ENCODE results near the gene SAXO2. TPM values are rescaled to one million over a fixed set of nuclear protein-coding genes. Genes with fewer than 3 reads are reported as not detected.
"Not testable (repeated sequence)": the region's sequence is repeated elsewhere in the genome, so short reads cannot be mapped to it uniquely, and the experiment has no call there.

SAXO2 gene
- total RNA-seq, 1 donor from 2014 or later = 1.8 TPM

DNA sequence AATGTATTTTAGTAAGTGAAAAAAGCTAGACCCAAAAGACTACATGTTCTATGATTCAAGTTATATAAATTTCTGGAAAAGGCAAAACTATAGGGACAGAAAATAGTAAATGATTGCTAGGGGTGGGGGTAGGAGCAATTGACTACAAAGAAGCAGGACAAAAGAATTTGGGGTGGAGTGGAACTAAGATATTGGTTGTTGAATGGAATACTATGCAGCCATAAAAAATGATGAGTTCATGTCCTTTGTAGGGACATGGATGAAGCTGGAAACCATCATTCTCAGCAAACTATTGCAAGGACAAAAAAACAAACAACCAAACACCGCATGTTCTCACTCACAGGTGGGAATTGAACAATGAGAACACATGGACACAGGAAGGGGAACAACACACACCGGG is 25.6 kb downstream of the SAXO2 start:
- DNase-seq = not testable (repeated sequence)

DNA sequence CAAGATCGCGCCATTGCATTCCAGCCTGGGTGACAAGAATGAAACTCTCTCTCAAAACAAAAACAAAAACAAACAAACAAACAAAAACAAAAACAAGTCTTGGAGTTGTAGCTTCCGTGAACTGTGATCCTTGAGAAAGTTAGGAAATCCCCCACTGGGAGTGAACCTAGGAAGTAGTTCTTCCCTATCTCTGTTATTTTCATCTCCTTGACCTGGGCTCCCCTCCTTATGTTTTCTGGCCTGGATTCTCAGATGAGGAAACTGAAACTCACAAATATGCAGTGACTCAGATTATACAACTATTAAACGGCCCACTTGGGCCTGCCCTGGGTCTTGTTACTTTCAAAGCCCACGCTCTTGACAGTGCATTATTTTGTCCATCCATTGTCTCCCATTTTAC is 29.7 kb downstream of the SAXO2 start:
- DNase-seq = no peak

DNA sequence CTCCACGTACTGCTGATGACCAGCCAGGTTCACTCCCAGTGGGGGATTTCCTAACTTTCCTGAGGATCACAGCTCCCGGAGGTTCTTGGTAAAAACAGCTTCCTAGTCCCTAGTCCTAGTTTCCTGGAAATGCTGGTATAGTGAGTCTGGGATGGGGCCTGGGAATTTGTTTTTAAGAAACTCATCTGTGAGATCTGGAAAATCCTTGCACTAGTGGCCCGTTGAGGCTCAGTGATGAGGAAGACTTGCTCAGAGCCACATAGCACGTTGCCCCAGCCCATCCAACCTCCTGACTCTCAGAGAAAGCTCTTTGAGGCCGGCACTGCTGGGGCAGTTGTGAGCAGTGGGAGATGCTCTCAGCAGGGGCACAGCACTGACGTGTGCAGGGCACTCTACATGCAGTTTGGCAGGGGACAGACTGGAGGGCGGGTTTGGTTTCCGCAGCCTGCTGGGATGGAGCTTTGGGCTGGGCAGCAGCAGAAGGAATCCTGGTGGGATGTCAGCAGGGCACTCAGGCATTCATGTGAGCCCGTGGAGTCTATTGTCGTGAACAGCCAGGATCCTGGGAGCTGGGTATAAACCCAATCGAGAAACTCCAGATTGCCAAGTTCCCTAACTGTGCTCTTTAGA is 31.6 kb downstream of the SAXO2 start:
- DNase-seq = no peak

DNA sequence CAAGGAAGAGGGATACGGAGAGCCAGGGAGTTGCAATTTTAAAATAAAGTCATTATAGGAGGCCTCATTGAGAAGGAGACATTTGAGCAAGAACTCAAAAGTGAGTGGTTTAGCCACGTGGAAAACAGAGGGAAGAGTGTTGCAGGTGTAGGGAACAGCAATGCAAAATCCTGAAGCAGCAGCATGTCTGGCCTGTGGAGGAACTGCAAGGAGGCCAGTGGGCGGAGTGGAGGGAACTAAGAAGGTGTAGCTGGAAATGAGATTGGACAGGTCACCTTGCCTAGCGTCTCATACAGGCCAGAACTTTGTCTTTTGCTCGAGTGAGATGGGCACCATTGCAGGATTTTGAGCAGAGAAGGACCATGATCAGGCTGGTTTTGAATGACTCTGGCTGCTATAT is 34.9 kb downstream of the SAXO2 start:
- no peak for DNase-seq

DNA sequence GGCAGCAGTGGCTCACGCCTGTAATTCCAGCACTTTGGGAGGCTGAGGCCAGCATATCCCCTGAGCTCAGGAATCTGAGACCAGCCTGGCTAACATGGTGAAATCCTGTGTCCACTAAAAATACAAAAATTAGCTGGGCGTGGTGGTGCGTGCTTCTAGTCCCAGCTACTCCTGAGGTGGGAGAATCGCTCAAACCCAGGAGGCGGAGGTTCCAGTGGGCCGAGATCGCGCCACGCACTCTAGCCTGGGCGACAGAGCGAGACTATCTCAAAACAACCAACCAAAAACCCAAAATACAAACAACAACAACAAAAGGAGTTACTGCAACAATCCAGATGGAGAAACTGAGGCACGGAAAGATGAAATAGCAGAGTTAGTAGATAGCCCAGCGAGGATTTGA is 35.4 kb downstream of the SAXO2 start:
- no peak for DNase-seq

DNA sequence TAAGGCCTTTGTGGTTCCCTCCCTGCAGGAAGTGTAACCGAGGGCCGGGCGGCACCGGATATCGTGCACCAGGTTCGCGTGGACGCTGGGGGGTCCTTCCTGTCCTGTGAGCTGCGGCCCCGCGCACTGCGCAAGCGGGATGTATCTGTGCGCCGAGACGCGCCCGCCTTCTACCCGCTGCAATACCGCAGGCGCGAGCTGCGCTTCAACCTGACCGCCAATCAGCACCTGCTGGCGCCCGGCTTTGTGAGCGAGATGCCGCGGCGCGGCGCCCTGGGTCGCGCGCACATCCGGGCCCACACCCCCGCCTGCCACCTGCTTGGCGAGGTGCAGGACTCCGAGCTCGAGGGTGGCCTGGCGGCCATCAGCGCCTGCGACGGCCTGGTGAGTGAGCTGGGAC is 35.9 kb downstream of the SAXO2 start:
- peak; percentile 4 for DNase-seq

DNA sequence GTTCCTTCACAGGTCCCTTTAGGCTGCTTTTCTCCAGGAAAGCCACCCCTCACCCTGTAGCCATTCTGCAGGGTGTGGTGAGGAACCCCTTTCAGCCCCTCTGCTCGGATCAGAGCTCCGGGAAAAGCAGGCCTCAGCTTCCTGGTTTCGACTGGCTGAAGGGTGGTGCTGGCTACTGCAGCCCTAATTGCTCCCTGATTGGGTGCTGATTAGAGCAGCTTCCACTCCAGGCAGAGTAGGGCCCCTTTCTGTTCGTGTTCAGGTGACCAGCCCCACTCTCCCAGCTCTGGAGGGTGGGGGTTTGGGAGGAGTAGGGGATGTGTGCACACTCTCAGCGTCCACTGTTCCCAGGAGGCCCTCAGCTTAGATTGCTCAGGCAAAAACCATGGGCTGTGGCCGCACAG is 36.9 kb downstream of the SAXO2 start:
- DNase-seq = not testable (repeated sequence)

DNA sequence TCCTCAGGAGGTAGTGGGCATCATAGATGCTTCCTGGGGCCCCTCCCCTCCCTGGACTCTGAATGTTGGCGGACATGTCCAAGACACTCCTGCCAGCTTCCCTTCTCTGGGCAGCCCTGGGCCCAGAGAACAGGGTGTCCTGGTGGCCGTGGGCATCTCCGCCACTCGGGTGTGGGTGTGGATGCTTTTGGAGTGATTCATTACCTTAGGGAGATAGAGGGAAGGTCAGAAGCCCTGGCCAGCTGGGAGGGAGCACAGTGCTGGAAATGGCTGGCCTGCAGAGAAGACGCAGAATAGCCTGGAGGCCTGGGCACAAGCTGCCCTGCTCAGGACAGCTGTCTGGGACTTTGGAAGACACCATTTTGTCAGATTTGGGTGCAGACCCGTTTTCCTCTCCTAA is 37.7 kb downstream of the SAXO2 start:
- not testable (repeated sequence) for DNase-seq

DNA sequence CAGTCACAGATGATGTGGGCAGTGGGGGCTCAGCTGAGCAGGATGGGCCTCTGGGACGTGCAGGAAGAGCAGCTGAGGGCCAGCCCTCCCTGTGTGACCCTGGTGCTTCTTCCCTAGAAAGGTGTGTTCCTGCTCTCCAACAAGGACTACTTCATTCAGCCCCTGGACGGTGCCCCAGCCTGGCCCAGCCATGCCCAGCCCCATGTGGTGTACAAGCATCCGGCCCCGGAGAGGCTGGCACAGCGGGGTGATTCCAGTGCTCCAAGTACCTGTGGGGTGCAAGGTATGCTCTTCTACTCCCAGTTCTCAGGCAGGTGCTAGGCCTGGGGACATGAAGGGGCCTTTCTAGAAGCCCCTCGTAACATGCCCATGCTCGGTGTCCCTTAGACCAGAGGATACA is 38.3 kb downstream of the SAXO2 start:
- DNase-seq = no peak

DNA sequence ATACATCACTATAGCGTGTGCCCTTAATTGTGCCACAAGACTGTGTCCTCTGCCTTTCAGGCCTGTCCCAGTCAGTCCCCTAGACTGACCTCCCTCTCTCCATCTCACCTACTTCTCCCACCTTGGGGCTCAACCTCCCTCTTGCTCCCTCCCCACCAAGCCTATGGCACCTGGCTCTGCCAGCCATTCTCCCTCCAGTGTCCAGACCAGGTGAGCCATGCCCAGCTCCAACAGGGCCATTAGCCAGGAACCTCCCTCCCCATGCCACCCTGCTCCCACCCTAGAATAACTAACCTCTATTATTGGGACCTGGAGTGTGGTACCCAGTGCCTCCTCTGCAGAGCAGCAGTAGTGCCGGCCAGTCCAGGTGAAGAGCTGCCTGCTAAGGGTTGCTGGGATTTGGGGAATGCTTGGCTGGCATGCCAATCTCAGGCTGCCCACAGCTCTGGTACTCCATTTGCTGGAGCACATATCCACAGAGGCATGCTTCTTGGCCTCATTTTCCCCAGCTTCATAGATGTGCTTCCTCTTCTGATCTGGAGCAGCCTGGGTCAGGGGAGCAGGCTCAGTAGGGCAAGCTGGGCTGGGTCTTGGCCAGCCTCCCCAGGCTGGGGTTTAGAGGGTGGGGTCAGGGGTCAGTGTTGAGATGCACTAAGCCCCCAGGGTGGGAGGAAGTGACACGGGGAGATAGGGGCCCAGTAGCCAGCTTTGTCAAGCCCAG is 38.8 kb downstream of the SAXO2 start:
- DNase-seq = no peak

DNA sequence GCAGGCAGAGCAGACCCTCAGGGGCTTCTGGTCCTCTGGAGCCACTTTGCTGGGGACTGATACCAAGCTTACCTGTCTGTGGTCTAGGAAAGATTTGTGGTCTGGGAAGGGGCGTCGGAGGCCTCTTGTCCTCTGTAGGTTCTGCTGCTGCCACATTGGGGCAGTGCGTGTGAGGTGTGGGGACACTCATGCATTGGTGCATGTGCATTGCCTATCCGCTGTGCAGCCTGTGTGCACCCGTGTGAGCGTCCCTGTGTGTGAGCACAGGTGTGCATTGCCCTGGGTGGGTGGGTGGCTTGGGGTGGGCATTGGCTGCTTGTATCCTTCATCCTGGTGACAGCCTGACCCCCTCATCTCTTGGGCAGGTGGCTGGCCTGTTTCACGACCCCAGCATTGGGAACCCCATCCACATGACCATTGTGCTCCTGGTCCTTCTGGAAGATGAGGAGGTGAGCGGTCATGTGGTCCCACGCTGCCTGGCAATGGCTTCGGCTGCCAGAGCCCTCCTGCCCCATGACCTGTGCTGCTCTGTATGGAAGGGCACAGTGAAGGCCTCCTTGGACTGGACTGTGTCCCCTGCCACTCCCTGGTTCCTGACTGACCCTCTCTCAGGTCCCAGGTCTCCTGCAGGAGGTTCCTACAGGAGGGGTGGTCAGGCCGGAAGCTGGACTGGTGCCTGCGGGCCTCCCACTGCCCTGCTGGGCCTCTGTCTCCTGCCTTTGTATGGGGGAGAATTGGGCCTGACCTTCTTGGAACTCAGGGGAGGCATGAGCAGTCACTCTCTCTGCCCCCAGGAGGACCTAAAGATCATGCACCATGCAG is 41.5 kb downstream of the SAXO2 start:
- DNase-seq = no peak

DNA sequence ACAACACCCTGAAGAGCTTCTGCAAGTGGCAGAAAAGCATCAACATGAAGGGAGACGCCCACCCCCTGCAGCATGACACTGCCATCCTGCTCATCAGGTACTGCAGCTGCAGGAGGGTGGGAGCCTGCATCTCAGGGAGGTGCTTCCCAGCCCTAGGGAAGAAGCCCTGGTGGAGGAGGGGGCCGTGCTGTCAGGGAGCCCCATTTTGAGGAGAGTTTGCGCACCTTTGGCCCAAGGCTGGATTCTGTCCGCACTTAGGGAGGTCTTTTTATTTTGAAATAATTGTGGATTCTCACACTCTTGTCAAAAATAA is 42.1 kb downstream of the SAXO2 start:
- DNase-seq = no peak

DNA sequence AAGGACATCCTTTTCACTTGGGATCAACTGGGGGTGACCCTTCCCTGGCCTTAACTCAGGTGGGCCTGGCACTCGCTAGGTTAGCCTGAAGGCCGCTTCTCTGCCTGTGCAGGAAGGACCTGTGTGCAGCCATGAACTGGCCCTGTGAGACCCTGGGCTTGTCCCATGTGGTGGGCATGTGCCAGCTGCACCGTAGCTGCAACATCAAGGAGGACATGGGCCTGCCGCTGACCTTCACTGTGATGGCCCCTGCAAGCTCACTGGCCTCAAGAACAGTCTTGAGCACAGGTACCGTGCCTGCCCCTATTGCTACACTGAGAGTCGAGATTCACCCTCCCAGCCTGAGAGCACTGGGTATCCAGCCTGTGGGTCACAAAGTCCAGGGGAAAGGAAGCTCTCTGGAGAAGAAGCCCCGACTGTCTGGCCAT is 43.0 kb downstream of the SAXO2 start:
- no peak for DNase-seq

DNA sequence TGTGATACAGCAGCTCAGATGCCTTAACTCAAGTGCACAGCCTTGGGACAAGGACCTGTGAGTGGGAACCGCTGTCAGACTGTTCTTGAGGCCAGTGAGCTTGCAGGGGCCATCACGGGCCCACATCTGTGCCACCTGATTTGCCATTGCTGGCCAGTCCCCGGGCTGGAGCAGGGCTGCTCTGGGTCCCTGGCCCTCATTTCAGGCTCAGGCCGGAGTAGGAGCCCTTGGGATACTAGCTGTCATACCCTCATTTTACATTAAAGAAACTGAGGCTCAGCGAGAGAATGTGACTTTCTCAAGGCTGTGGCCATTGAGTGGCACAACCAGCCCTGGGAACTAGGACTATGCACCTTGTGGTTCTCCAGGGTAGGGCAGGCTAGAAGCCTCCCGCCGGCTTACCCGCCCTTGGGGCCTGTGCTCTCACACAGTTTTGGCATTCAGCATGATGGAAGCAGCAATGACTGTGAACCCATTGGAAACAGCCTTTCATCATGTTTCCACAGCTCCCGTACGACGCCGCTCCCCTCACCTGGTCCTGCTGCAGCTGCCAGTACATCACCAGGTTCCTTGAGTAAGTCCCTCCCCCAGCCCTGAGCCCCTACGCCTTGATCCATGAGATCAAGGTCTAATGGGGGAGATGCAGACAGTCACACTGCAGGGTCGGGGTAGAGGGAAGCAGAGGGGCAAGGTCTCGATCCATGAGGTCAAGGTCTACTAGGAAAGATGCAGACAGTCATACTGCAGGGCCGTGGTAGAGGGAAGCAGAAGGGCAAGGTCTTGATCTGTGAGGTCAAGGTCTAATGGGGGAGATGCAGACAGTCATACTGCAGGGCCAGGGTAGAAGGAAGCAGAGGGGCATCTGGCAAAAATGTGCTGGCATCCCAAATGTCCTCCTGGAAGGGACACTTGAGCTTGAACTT is 44.4 kb downstream of the SAXO2 start:
- no peak for DNase-seq

DNA sequence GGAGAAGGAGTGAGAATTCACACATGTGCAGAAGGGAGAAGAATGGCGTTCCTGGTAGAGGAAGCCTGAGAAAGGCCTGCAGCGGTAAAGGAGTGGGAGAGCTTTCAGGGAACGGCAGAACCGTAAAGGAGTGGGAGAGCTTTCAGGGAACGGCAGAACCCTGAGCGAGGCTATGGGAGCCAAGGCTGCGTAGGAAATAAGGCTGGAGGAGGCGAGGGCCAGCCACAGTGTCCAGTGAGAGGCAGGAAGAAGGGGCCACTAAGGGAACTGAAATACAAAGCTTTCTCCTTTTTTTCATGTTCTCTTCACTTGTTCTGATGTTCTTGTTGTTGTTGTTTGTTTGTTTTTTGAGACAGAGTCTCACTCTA is 45.1 kb downstream of the SAXO2 start:
- DNase-seq = no peak

DNA sequence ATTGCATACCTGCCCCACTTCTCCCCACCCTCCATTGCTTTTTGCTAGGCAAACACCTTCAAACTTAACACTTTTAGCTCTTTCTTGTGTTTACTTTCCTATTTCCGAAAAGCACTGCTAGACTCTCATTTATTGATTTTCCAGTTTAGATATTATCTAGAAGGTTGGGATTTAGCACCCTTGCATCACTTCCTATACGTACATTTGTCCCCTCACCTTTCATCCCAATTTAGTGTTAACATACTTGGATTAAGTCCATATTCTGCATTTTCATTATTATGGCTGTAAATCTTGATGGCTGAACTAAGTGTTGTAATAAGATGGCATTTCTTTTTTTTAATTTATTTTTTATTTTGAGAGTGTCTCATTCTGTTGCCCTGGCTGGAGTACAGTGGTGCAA is 47.2 kb downstream of the SAXO2 start:
- no peak for DNase-seq

DNA sequence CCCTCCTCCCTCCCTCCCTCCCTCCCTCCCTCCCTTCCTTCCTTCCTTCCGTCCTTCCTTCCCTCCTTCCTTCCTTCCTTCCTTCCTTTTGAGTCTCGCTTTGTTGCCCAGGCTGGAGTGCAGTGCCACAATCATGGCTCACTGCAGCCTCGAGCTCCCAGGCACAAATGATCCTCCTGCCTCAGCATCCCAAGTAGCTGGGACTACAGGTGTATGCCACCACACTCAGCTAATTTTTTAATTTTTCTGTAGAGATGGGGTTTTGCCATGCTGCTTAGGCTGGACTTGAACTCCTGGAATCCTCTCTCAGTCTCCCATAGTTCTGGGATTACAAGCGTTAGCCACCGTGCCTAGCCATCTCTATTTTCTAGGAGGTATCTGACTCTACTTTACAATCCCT is 48.7 kb downstream of the SAXO2 start:
- not testable (repeated sequence) for DNase-seq

DNA sequence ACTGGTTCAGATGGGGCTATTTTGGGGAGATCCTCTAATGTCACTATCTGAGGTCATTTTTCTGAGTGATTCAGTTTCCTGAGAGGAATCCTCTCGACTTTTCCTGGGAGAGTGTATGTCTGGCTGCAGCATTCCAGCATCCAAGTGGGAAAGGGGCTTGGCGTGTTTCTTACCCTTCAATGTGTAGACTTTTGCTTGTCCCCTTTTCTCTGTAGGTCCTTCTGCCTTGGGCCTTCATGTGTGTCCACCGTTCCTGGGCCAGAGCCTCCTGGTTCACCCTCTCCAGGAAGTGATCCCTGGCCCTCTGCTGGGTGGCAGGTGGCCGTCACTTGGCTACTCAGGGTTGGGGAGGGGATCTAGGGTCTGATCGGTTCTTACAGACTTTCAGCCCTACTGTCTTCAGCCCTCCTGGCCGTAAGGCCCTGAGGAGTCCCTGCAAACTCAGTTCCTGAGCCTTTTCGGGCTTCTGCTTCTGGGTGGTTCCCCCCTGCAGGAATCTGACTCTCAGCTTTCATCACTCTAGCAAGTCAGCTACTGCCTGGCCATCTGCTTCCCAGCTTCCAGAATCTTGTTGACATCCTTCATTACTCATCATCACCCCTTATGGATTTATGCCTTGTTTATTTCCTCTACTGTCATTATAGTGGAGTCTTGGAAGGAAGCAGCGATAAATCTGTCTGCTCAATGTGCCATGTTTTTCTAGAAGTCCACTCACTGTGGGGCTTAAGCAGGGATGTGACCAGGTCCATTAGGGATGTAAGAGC is 50.1 kb downstream of the SAXO2 start:
- no peak for DNase-seq

DNA sequence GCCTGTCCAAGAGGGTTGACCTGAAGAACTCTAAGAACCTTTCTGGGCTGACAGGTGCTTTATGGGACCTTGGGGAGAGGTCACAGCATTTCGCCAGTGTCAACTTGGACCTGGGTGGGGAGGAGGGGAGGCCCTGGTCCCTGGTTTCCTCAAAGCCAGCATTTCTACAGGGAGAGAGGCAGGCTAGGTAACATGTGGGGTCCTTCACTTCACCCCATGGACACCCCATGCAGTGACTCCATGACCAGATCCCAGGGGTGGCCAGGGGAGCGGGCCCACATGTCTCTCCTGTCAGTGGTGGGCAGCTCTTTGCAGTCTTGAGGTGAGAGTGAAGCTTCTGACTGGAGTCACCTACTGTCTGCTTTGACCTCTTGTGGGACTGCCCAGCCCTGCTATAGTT is 50.8 kb downstream of the SAXO2 start:
- no peak for DNase-seq

DNA sequence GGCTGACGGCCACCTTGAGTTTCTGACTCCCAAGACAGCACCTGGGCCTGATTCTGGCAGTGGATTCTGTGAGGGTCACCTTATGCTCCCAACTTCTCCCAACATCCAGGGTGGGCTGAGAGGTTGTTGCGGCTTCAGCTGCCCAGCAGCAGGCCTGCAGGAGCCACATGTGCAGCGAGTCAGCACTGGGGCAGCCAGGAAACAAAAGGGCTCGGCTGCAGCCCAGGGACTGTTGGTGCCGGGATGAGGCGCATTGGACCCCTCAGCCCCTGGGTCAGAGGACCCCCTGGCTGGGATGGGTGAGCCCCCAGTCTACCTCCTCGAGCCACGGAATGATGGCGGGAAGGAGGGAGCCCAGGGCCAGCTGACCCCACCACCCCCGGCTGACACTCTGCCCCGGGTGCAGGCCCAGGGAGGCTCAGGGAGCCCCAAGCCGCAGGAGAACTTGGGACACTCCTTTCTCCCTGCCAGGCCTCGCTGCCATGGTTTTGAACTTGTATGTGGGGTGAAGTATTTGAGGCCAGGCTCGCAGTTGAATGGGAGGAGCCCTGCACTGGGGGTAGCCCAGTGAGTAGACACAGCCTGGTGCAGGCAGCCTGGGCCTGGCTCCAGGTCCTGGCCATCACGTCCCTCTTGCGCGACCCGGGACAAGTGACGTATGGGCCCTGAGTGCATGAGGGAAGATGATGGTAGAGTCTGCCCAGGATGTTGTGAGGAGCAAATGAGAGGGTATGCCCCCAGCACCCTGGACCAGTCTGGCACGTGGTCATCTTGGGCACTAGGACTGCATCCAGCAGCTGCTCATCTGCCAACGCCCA is 51.5 kb downstream of the SAXO2 start:
- not testable (repeated sequence) for DNase-seq

Measured in tongue (tissue), 2 donors.